ENCODE results near the gene RARS2. TPM values are rescaled to one million over a fixed set of nuclear protein-coding genes. Genes with fewer than 3 reads are reported as not detected.

The RARS2 gene
- total RNA-seq, 2 experiments from 2014 or later, result 17.4 to 20.4 TPM

GRCh38 chr6:87541041-87541440, 48.7 kb downstream of the RARS2 start:
- Mint-ChIP-seq H3K4me3 (no peak overlapping the region), H3K27me3 (no peaks in the 10 kb centered on the region), H3K4me1 (ENCODE audit: low read depth) (no peaks in the 10 kb centered on the region), H3K9me3 (peaks cover 8% of the 10 kb centered on the region), H3K36me3 (ENCODE audit: low read depth) (peaks cover 41% of the 10 kb centered on the region), H3K27ac (no peak overlapping the region)
- ChIA-PET POLR2A (no interaction called here), CTCF (no interaction called here)
- no peak for TF ChIP-seq CTCF (IDR thresholded peaks at IDR 0.05)
- ATAC-seq, result no peak
- intact Hi-C loops (cut with micrococcal nuclease), result no loop called here
- DNase-seq, result no peak

- peaks cover 41% of the 10 kb centered on the region for H3K36me3 Mint-ChIP-seq (ENCODE audit: low read depth)
- CTCF ChIA-PET, result no interaction called here
- no peak for TF ChIP-seq CTCF (IDR thresholded peaks at IDR 0.05)
Measured at GRCh38 chr6:87540539-87540938, 49.2 kb downstream of the RARS2 start.

GRCh38 chr6:87539554-87539953, 50.2 kb downstream of the RARS2 start:
- Mint-ChIP-seq H3K27me3 (no peaks in the 10 kb centered on the region), H3K4me1 (ENCODE audit: low read depth) (no peaks in the 10 kb centered on the region), H3K36me3 (ENCODE audit: low read depth) (peaks cover 35% of the 10 kb centered on the region), H3K9me3 (peaks cover 8% of the 10 kb centered on the region), H3K27ac (no peak overlapping the region), H3K4me3 (no peak overlapping the region)
- intact Hi-C loops (cut with micrococcal nuclease), result no loop called here
- POLR2A ChIA-PET, result no interaction called here
- CTCF ChIA-PET, result no interaction called here
- no peak for TF ChIP-seq CTCF (IDR thresholded peaks at IDR 0.05)
- DNase-seq (no peak), ATAC-seq (no peak)

More at GRCh38 chr6:87540539-87540938, 49.2 kb downstream of the RARS2 start:
- ATAC-seq, result no peak
- POLR2A ChIA-PET, result no interaction called here
- intact Hi-C loops (cut with micrococcal nuclease), result no loop called here
- Mint-ChIP-seq H3K9me3 (peaks cover 8% of the 10 kb centered on the region), H3K4me3 (no peak overlapping the region), H3K27me3 (no peaks in the 10 kb centered on the region), H3K27ac (no peak overlapping the region), H3K4me1 (ENCODE audit: low read depth) (no peaks in the 10 kb centered on the region)
- no peak for DNase-seq

GRCh38 chr6:87538510-87539260, 51.1 kb downstream of the RARS2 start:
- Mint-ChIP-seq H3K27me3 (no peaks in the 10 kb centered on the region), H3K4me1 (ENCODE audit: low read depth) (no peaks in the 10 kb centered on the region), H3K27ac (no peak overlapping the region), H3K4me3 (no peak overlapping the region), H3K36me3 (ENCODE audit: low read depth) (peaks cover 35% of the 10 kb centered on the region), H3K9me3 (peaks cover 8% of the 10 kb centered on the region)
- ChIA-PET POLR2A (no interaction called here), CTCF (interaction anchor here (1.0 kb wide), 1 partner anchor 15 kb away, joined by 5 read pairs; no protein-coding TSS in a partner anchor)
- ATAC-seq (no peak), DNase-seq (no peak)
- no peak for TF ChIP-seq CTCF (IDR thresholded peaks at IDR 0.05)
- intact Hi-C loops (cut with micrococcal nuclease), result no loop called here

- Mint-ChIP-seq H3K27me3 (no peaks in the 10 kb centered on the region), H3K9me3 (no peaks in the 10 kb centered on the region), H3K4me3 (no peak overlapping the region), H3K36me3 (ENCODE audit: low read depth) (peaks cover 21% of the 10 kb centered on the region), H3K4me1 (ENCODE audit: low read depth) (peaks cover under 1% of the 10 kb centered on the region), H3K27ac (no peak overlapping the region)
- ChIA-PET POLR2A (no interaction called here), CTCF (no interaction called here)
- intact Hi-C loops (cut with micrococcal nuclease), result no loop called here
- no peak for TF ChIP-seq CTCF (IDR thresholded peaks at IDR 0.05)
- DNase-seq, result no peak
- no peak for ATAC-seq
Measured at GRCh38 chr6:87534377-87535047, 55.3 kb downstream of the RARS2 start.
